CD14-positive monocyte (primary cell): ENCODE measurements around the gene ARF6. TPM values are rescaled to one million over a fixed set of nuclear protein-coding genes. Genes with fewer than 3 reads are reported as not detected.
"Not testable (repeated sequence)": the region's sequence is repeated elsewhere in the genome, so short reads cannot be mapped to it uniquely, and the experiment has no call there.

ENCODE experiments used
- DNase-seq, 3 donors: peaks; one replicate each; pipeline ENCODE4 v3.0.0-alpha.2; 2011 to 2022
- H2AFZ ChIP-seq: 2 replicates; pipeline ENCODE4 v1.6.0; 2012; ENCODE audit warnings: mild to moderate bottlenecking, low read depth, low read length, inconsistent platforms; ENCODE audit not compliant: insufficient read depth, poor library complexity, severe bottlenecking
- H3K27ac ChIP-seq, 2 donors: 1 replicate in 1 of 2; 2 replicates in 1 of 2; pipeline ENCODE4 v1.5.1; 2012 to 2013; ENCODE audit warnings: low read length in 2 of 2, control low read depth in 1 of 2, inconsistent platforms in 1 of 2, low read depth in 1 of 2, mild to moderate bottlenecking in 1 of 2
- H3K27me3 ChIP-seq, 2 donors: one replicate each; pipeline versions ENCODE4 v1.6.0 to v1.6.1; 2011 to 2013; ENCODE audit warnings: low read length in 2 of 2; ENCODE audit not compliant: control insufficient read depth in 2 of 2, insufficient read depth in 2 of 2
- H3K36me3 ChIP-seq, 2 donors: replicated peaks in 1 of 2; 1 replicate in 1 of 2; 2 replicates in 1 of 2; pipeline versions ENCODE4 v1.5.1 to v1.6.1; 2012 to 2013; ENCODE audit warnings: low read length in 2 of 2, control low read depth in 1 of 2, inconsistent platforms in 1 of 2, mild to moderate bottlenecking in 1 of 2; ENCODE audit not compliant: insufficient read depth in 2 of 2, control insufficient read depth in 1 of 2
- H3K4me1 ChIP-seq, 2 donors: 1 replicate in 1 of 2; 2 replicates in 1 of 2; pipeline versions ENCODE4 v1.5.1 to v1.6.1; 2012 to 2013; ENCODE audit warnings: low read length in 2 of 2, control low read depth in 1 of 2, inconsistent platforms in 1 of 2, mild to moderate bottlenecking in 1 of 2, moderate library complexity in 1 of 2; ENCODE audit not compliant: insufficient read depth in 2 of 2, control insufficient read depth in 1 of 2
- H3K4me2 ChIP-seq: replicated peaks from 2 replicates; pipeline ENCODE3; 2012; ENCODE audit warnings: low read length, moderate library complexity, mild to moderate bottlenecking; ENCODE audit not compliant: poor library complexity, severe bottlenecking; ENCODE audit errors: extremely low read depth
- H3K4me3 ChIP-seq, 3 experiments: fragments of 200-600 bp in 1 of 3; sonication (generic) in 1 of 3; replicated peaks in 1 of 3; 1 replicate in 2 of 3; 2 replicates in 1 of 3; pipeline ENCODE4 v1.5.1; 2011 to 2013; ENCODE audit warnings: low read length in 3 of 3, mild to moderate bottlenecking in 3 of 3, control low read depth in 2 of 3, low read depth in 2 of 3, inconsistent platforms in 1 of 3, moderate library complexity in 1 of 3
- H3K79me2 ChIP-seq: 2 replicates; pipeline ENCODE4 v1.6.0; 2012; ENCODE audit warnings: mild to moderate bottlenecking, control low read depth, inconsistent platforms, low read length, moderate library complexity; ENCODE audit not compliant: insufficient read depth
- H3K9ac ChIP-seq: 2 replicates; pipeline ENCODE4 v1.6.0; 2017; ENCODE audit warnings: low read length, mild to moderate bottlenecking; ENCODE audit not compliant: insufficient read depth, poor library complexity, severe bottlenecking
- H3K9me3 ChIP-seq, 2 donors: replicated peaks in 1 of 2; 1 replicate in 1 of 2; 2 replicates in 1 of 2; pipeline versions ENCODE4 v1.5.1 to v1.6.1; 2012 to 2013; ENCODE audit warnings: low read length in 2 of 2, control low read depth in 1 of 2; ENCODE audit not compliant: control insufficient read depth in 1 of 2, insufficient read depth in 1 of 2
- H4K20me1 ChIP-seq: 2 replicates; pipeline ENCODE4 v1.6.0; 2012; ENCODE audit warnings: mild to moderate bottlenecking, low read length, control low read depth, moderate library complexity; ENCODE audit not compliant: insufficient read depth
- H3K27ac Mint-ChIP-seq, 7 donors: one replicate each; pipeline ENCODE4 v1.8.0; 2020; ENCODE audit warnings: mild to moderate bottlenecking in 7 of 7, mixed read lengths in 7 of 7, moderate library complexity in 6 of 7, inconsistent platforms in 2 of 7
- H3K27me3 Mint-ChIP-seq, 3 donors: one replicate each; pipeline ENCODE4 v1.8.0; 2021 to 2022; ENCODE audit warnings: low read depth in 3 of 3, mild to moderate bottlenecking in 3 of 3, mixed read lengths in 3 of 3, moderate library complexity in 3 of 3, inconsistent platforms in 1 of 3
- H3K36me3 Mint-ChIP-seq, 2 donors: one replicate each; pipeline ENCODE4 v1.8.0; 2020; ENCODE audit warnings: mixed read lengths in 2 of 2, inconsistent platforms in 1 of 2, mild to moderate bottlenecking in 1 of 2
- H3K4me1 Mint-ChIP-seq: one replicate; pipeline ENCODE4 v1.8.0; 2020; ENCODE audit warnings: mild to moderate bottlenecking, mixed read lengths
- H3K4me3 Mint-ChIP-seq, 2 donors: one replicate each; pipeline ENCODE4 v1.8.0; 2020; ENCODE audit warnings: mild to moderate bottlenecking in 2 of 2, mixed read lengths in 2 of 2, moderate library complexity in 1 of 2
- H3K9me3 Mint-ChIP-seq, 7 donors: one replicate each; pipeline ENCODE4 v1.8.0; 2020 to 2022; ENCODE audit warnings: mixed read lengths in 7 of 7, mild to moderate bottlenecking in 6 of 7, moderate library complexity in 6 of 7, inconsistent platforms in 2 of 7
- CTCF ChIP-seq: fragments of 200-600 bp; IDR thresholded peaks from one replicate; pipeline ENCODE4 v1.8.0; 2022; ENCODE audit warnings: antibody characterized with exemption, mild to moderate bottlenecking
- WGBS: methylation state at CpG from one replicate; pipeline ENCODE4 v1.1.5; 2013; ENCODE audit warnings: missing lambda C conversion rate; ENCODE audit not compliant: insufficient coverage; 5-methylcytosine and 5-hydroxymethylcytosine counted together
- intact Hi-C, 2 donors: fragments of 100-400 bp; cut with micrococcal nuclease; formaldehyde crosslinking; loops; one replicate each; pipeline versions ENCODE4 v1.15.0 to v1.15.1; 2023
- polyA plus RNA-seq, 3 donors: library from polyadenylated mRNA; depleted of rRNA in 1 of 3; unstranded in 2 of 3; stranded (reverse) in 1 of 3; fragments of 300-500 nt in 2 of 3; fragments of >200 nt in 1 of 3; fragmentation: Illumina TruSeq in 2 of 3; gene quantifications; 1 replicate in 2 of 3; 2 replicates in 1 of 3; pipeline ENCODE4 v1.2.3, GENCODE V29; 2012 to 2021

Gene ARF6
- polyA plus RNA-seq, 3 donors = 76.4 to 136 (median 120) TPM

GRCh38 chr14:49935526-49935925, 42.6 kb downstream of the ARF6 start:
- Histone ChIP-seq H3K9me3 (peaks cover 0 to 9% of the 10 kb centered on the region in 2 donors), H3K4me2 (no peak overlapping the region), H3K4me1 (peaks cover 3 to 4% of the 10 kb centered on the region in 2 donors), H2AFZ (no peak overlapping the region), H3K4me3 (no peak overlapping the region), H3K27me3 (no peaks in the 10 kb centered on the region), H4K20me1 (no peaks in the 10 kb centered on the region), H3K27ac (no peak overlapping the region), H3K79me2 (no peaks in the 10 kb centered on the region), H3K36me3 (no peaks in the 10 kb centered on the region), H3K9ac (no peak overlapping the region)
- H3K4me1 Mint-ChIP-seq = peaks cover 17% of the 10 kb centered on the region
- peaks cover 0 to 2% of the 10 kb centered on the region in 2 donors for H3K36me3 Mint-ChIP-seq
- H3K27me3 Mint-ChIP-seq = peaks cover 0 to 2% (median 0%) of the 10 kb centered on the region in 3 donors
- TF ChIP-seq CTCF = no peak
- no peak overlapping the region for H3K4me3 Mint-ChIP-seq
- intact Hi-C loops = no loop called here
- H3K27ac Mint-ChIP-seq = no peak overlapping the region
- H3K9me3 Mint-ChIP-seq = peaks cover 10 to 22% (median 14%) of the 10 kb centered on the region in 7 donors
- 100% methylated on average over 2 of the region's 3 CpGs for WGBS
- no peak for DNase-seq

GRCh38 chr14:49936246-49936645, 43.4 kb downstream of the ARF6 start:
- H3K79me2 ChIP-seq, H4K20me1 ChIP-seq, H2AFZ ChIP-seq, H3K27ac ChIP-seq, H3K4me3 Mint-ChIP-seq, DNase-seq, H3K36me3 ChIP-seq, H3K27me3 ChIP-seq, H3K4me3 ChIP-seq, H3K36me3 Mint-ChIP-seq, H3K4me2 ChIP-seq, H3K27me3 Mint-ChIP-seq, H3K9ac ChIP-seq, H3K9me3 ChIP-seq, intact Hi-C loops: not testable (repeated sequence)
- H3K9me3 Mint-ChIP-seq = peaks cover 10 to 22% (median 14%) of the 10 kb centered on the region in 7 donors
- peaks cover 21% of the 10 kb centered on the region for H3K4me1 Mint-ChIP-seq
- no CpG with 5 or more reads among the region's 2 CpGs for WGBS
- H3K4me1 ChIP-seq = peaks cover 10% of the 10 kb centered on the region in 2 donors
- peak overlapping the region in 1 of 7 donors; percentile 68 for H3K27ac Mint-ChIP-seq

- Mint-ChIP-seq H3K9me3 (peaks cover 10 to 22% (median 14%) of the 10 kb centered on the region in 7 donors), H3K4me1 (peaks cover 22% of the 10 kb centered on the region)
- H3K36me3 Mint-ChIP-seq, H3K9me3 ChIP-seq, intact Hi-C loops, H3K79me2 ChIP-seq, H3K27me3 Mint-ChIP-seq, H3K9ac ChIP-seq, H3K4me2 ChIP-seq, H3K27ac ChIP-seq, H2AFZ ChIP-seq, H3K4me3 Mint-ChIP-seq, H3K27ac Mint-ChIP-seq, H3K36me3 ChIP-seq, H3K4me3 ChIP-seq, DNase-seq, H3K27me3 ChIP-seq, H4K20me1 ChIP-seq: not testable (repeated sequence)
- peaks cover 10 to 13% of the 10 kb centered on the region in 2 donors for H3K4me1 ChIP-seq
- 93% methylated on average over 3 of the region's 5 CpGs for WGBS
Measured at GRCh38 chr14:49936882-49937281, 44.0 kb downstream of the ARF6 start.

DNA sequence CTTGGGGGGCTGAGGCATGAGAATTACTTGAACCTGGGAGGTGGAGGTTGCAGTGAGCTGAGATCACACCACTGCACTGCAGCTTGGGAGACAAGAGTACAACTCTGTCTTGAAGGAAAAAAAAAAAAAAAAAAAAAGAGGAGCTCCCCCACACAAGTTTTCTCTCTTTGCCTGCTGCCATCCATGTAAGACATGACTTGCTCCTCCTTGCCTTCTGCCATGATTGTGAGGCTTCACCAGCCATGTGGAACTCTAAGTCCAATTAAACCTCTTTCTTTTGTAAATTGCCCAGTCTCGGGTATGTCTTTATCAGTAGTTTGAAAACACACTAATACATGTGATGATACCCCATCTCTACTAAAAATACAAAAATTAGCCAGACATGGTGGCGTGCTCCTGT, 46.3 kb downstream of the ARF6 start:
- intact Hi-C loops, H3K4me3 ChIP-seq, H3K9ac ChIP-seq, H4K20me1 ChIP-seq, H2AFZ ChIP-seq, H3K79me2 ChIP-seq, H3K36me3 Mint-ChIP-seq, H3K27me3 ChIP-seq, H3K9me3 ChIP-seq, H3K27me3 Mint-ChIP-seq, H3K36me3 ChIP-seq, H3K27ac ChIP-seq, H3K4me3 Mint-ChIP-seq, H3K27ac Mint-ChIP-seq, DNase-seq, H3K4me2 ChIP-seq: not testable (repeated sequence)
- peaks cover 10 to 13% of the 10 kb centered on the region in 2 donors for H3K4me1 ChIP-seq
- peaks cover 10 to 24% (median 17%) of the 10 kb centered on the region in 7 donors for H3K9me3 Mint-ChIP-seq
- no CpG with 5 or more reads among the region's 2 CpGs for WGBS
- peaks cover 21% of the 10 kb centered on the region for H3K4me1 Mint-ChIP-seq
